CD14-positive monocyte (primary cell): ENCODE measurements around the gene CDK16. TPM values are rescaled to one million over a fixed set of nuclear protein-coding genes. Genes with fewer than 3 reads are reported as not detected.
A peak's percentile ranks its signal among the peaks of the same experiment; 100 is the strongest.

Experiments used
- DNase-seq, 3 donors: peaks; one replicate each; pipeline ENCODE4 v3.0.0-alpha.2; 2011 to 2022
- H2AFZ ChIP-seq: 2 replicates; pipeline ENCODE4 v1.6.0; 2012; ENCODE audit warnings: mild to moderate bottlenecking, low read depth, low read length, inconsistent platforms; ENCODE audit not compliant: insufficient read depth, poor library complexity, severe bottlenecking
- H3K27ac ChIP-seq, 2 donors: 1 replicate in 1 of 2; 2 replicates in 1 of 2; pipeline ENCODE4 v1.5.1; 2012 to 2013; ENCODE audit warnings: low read length in 2 of 2, control low read depth in 1 of 2, inconsistent platforms in 1 of 2, low read depth in 1 of 2, mild to moderate bottlenecking in 1 of 2
- H3K27me3 ChIP-seq, 2 donors: one replicate each; pipeline versions ENCODE4 v1.6.0 to v1.6.1; 2011 to 2013; ENCODE audit warnings: low read length in 2 of 2; ENCODE audit not compliant: control insufficient read depth in 2 of 2, insufficient read depth in 2 of 2
- H3K36me3 ChIP-seq, 2 donors: replicated peaks in 1 of 2; 1 replicate in 1 of 2; 2 replicates in 1 of 2; pipeline versions ENCODE4 v1.5.1 to v1.6.1; 2012 to 2013; ENCODE audit warnings: low read length in 2 of 2, control low read depth in 1 of 2, inconsistent platforms in 1 of 2, mild to moderate bottlenecking in 1 of 2; ENCODE audit not compliant: insufficient read depth in 2 of 2, control insufficient read depth in 1 of 2
- H3K4me1 ChIP-seq, 2 donors: 1 replicate in 1 of 2; 2 replicates in 1 of 2; pipeline versions ENCODE4 v1.5.1 to v1.6.1; 2012 to 2013; ENCODE audit warnings: low read length in 2 of 2, control low read depth in 1 of 2, inconsistent platforms in 1 of 2, mild to moderate bottlenecking in 1 of 2, moderate library complexity in 1 of 2; ENCODE audit not compliant: insufficient read depth in 2 of 2, control insufficient read depth in 1 of 2
- H3K4me2 ChIP-seq: replicated peaks from 2 replicates; pipeline ENCODE3; 2012; ENCODE audit warnings: low read length, moderate library complexity, mild to moderate bottlenecking; ENCODE audit not compliant: poor library complexity, severe bottlenecking; ENCODE audit errors: extremely low read depth
- H3K4me3 ChIP-seq, 3 experiments: fragments of 200-600 bp in 1 of 3; sonication (generic) in 1 of 3; replicated peaks in 1 of 3; 1 replicate in 2 of 3; 2 replicates in 1 of 3; pipeline ENCODE4 v1.5.1; 2011 to 2013; ENCODE audit warnings: low read length in 3 of 3, mild to moderate bottlenecking in 3 of 3, control low read depth in 2 of 3, low read depth in 2 of 3, inconsistent platforms in 1 of 3, moderate library complexity in 1 of 3
- H3K79me2 ChIP-seq: 2 replicates; pipeline ENCODE4 v1.6.0; 2012; ENCODE audit warnings: mild to moderate bottlenecking, control low read depth, inconsistent platforms, low read length, moderate library complexity; ENCODE audit not compliant: insufficient read depth
- H3K9ac ChIP-seq: 2 replicates; pipeline ENCODE4 v1.6.0; 2017; ENCODE audit warnings: low read length, mild to moderate bottlenecking; ENCODE audit not compliant: insufficient read depth, poor library complexity, severe bottlenecking
- H3K9me3 ChIP-seq, 2 donors: replicated peaks in 1 of 2; 1 replicate in 1 of 2; 2 replicates in 1 of 2; pipeline versions ENCODE4 v1.5.1 to v1.6.1; 2012 to 2013; ENCODE audit warnings: low read length in 2 of 2, control low read depth in 1 of 2; ENCODE audit not compliant: control insufficient read depth in 1 of 2, insufficient read depth in 1 of 2
- H4K20me1 ChIP-seq: 2 replicates; pipeline ENCODE4 v1.6.0; 2012; ENCODE audit warnings: mild to moderate bottlenecking, low read length, control low read depth, moderate library complexity; ENCODE audit not compliant: insufficient read depth
- H3K27ac Mint-ChIP-seq, 7 donors: one replicate each; pipeline ENCODE4 v1.8.0; 2020; ENCODE audit warnings: mild to moderate bottlenecking in 7 of 7, mixed read lengths in 7 of 7, moderate library complexity in 6 of 7, inconsistent platforms in 2 of 7
- H3K27me3 Mint-ChIP-seq, 3 donors: one replicate each; pipeline ENCODE4 v1.8.0; 2021 to 2022; ENCODE audit warnings: low read depth in 3 of 3, mild to moderate bottlenecking in 3 of 3, mixed read lengths in 3 of 3, moderate library complexity in 3 of 3, inconsistent platforms in 1 of 3
- H3K36me3 Mint-ChIP-seq, 2 donors: one replicate each; pipeline ENCODE4 v1.8.0; 2020; ENCODE audit warnings: mixed read lengths in 2 of 2, inconsistent platforms in 1 of 2, mild to moderate bottlenecking in 1 of 2
- H3K4me1 Mint-ChIP-seq: one replicate; pipeline ENCODE4 v1.8.0; 2020; ENCODE audit warnings: mild to moderate bottlenecking, mixed read lengths
- H3K4me3 Mint-ChIP-seq, 2 donors: one replicate each; pipeline ENCODE4 v1.8.0; 2020; ENCODE audit warnings: mild to moderate bottlenecking in 2 of 2, mixed read lengths in 2 of 2, moderate library complexity in 1 of 2
- H3K9me3 Mint-ChIP-seq, 7 donors: one replicate each; pipeline ENCODE4 v1.8.0; 2020 to 2022; ENCODE audit warnings: mixed read lengths in 7 of 7, mild to moderate bottlenecking in 6 of 7, moderate library complexity in 6 of 7, inconsistent platforms in 2 of 7
- WGBS: methylation state at CpG from one replicate; pipeline ENCODE4 v1.1.5; 2013; ENCODE audit warnings: missing lambda C conversion rate; ENCODE audit not compliant: insufficient coverage; 5-methylcytosine and 5-hydroxymethylcytosine counted together
- intact Hi-C, 2 donors: fragments of 100-400 bp; cut with micrococcal nuclease; formaldehyde crosslinking; loops; one replicate each; pipeline versions ENCODE4 v1.15.0 to v1.15.1; 2023
- polyA plus RNA-seq, 3 donors: library from polyadenylated mRNA; depleted of rRNA in 1 of 3; unstranded in 2 of 3; stranded (reverse) in 1 of 3; fragments of 300-500 nt in 2 of 3; fragments of >200 nt in 1 of 3; fragmentation: Illumina TruSeq in 2 of 3; gene quantifications; 1 replicate in 2 of 3; 2 replicates in 1 of 3; pipeline ENCODE4 v1.2.3, GENCODE V29; 2012 to 2021
- TF ChIP-seq, protein P1 (sequence below): fragments of 200-600 bp; IDR thresholded peaks from one replicate; pipeline ENCODE4 v1.8.0; 2022; ENCODE audit warnings: antibody characterized with exemption, mild to moderate bottlenecking

CDK16 gene
- polyA plus RNA-seq, 3 donors: 7.3 to 97.4 (median 14.1) TPM

GRCh38 chrX:47194194-47194787 lies 24.2 kb upstream of the CDK16 start:
- intact Hi-C loops: loop anchor here (5.0 to 10.0 kb wide), 6 partner anchors 188 to 641 kb away; partner anchors contain the start of genes ZNF41 (in 1 of the 2) and ZNF81 (in 1 of the 2)
- H3K36me3 ChIP-seq: peaks cover 14 to 28% of the 10 kb centered on the region in 2 donors
- H3K27me3 Mint-ChIP-seq: peaks cover 0 to 29% (median 0%) of the 10 kb centered on the region in 3 donors
- peak overlapping the region; percentile 80 for H3K4me2 ChIP-seq
- TF ChIP-seq, protein P1, sequence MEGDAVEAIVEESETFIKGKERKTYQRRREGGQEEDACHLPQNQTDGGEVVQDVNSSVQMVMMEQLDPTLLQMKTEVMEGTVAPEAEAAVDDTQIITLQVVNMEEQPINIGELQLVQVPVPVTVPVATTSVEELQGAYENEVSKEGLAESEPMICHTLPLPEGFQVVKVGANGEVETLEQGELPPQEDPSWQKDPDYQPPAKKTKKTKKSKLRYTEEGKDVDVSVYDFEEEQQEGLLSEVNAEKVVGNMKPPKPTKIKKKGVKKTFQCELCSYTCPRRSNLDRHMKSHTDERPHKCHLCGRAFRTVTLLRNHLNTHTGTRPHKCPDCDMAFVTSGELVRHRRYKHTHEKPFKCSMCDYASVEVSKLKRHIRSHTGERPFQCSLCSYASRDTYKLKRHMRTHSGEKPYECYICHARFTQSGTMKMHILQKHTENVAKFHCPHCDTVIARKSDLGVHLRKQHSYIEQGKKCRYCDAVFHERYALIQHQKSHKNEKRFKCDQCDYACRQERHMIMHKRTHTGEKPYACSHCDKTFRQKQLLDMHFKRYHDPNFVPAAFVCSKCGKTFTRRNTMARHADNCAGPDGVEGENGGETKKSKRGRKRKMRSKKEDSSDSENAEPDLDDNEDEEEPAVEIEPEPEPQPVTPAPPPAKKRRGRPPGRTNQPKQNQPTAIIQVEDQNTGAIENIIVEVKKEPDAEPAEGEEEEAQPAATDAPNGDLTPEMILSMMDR: no peak
- H3K27ac Mint-ChIP-seq: peak overlapping the region; percentile 95 to 99 (median 98)
- H4K20me1 ChIP-seq: peaks cover 39% of the 10 kb centered on the region
- peaks cover 55% of the 10 kb centered on the region for H3K4me1 Mint-ChIP-seq
- H3K4me1 ChIP-seq: peaks cover 55 to 56% of the 10 kb centered on the region in 2 donors
- peak overlapping the region; percentile 82 to 98 for H3K27ac ChIP-seq
- H3K9me3 Mint-ChIP-seq: peaks cover 0 to 7% (median 0%) of the 10 kb centered on the region in 7 donors
- 24% methylated on average over 10 of the region's 14 CpGs for WGBS
- no peaks in the 10 kb centered on the region for H3K9me3 ChIP-seq
- H3K27me3 ChIP-seq: peaks cover 0 to 3% of the 10 kb centered on the region in 2 donors
- H3K4me3 Mint-ChIP-seq: peak overlapping the region; percentile 86 to 93
- peak overlapping the region; percentile 90 for H2AFZ ChIP-seq
- peak overlapping the region; percentile 99 for H3K9ac ChIP-seq
- peaks cover 21 to 43% of the 10 kb centered on the region in 2 donors for H3K36me3 Mint-ChIP-seq
- H3K4me3 ChIP-seq: peak overlapping the region; percentile 89 to 96 (median 92)
- peaks cover 61% of the 10 kb centered on the region for H3K79me2 ChIP-seq
- DNase-seq: no peak

GRCh38 chrX:47196098-47196497 lies 22.4 kb upstream of the CDK16 start:
- Histone ChIP-seq H3K9me3 (no peaks in the 10 kb centered on the region), H3K36me3 (peaks cover 29 to 46% of the 10 kb centered on the region in 2 donors), H3K9ac (no peak overlapping the region), H3K4me1 (peaks cover 50 to 51% of the 10 kb centered on the region in 2 donors), H4K20me1 (peaks cover 56% of the 10 kb centered on the region), H2AFZ (no peak overlapping the region), H3K4me3 (peak overlapping the region in 1 of 3 experiments; percentile 40), H3K4me2 (peak overlapping the region; percentile 23), H3K79me2 (peaks cover 59% of the 10 kb centered on the region), H3K27ac (peak overlapping the region in 1 of 2 donors; percentile 59), H3K27me3 (peaks cover 0 to 3% of the 10 kb centered on the region in 2 donors)
- H3K4me1 Mint-ChIP-seq: peaks cover 50% of the 10 kb centered on the region
- intact Hi-C loops: loop anchor here (10.0 kb wide), 3 partner anchors 189 to 639 kb away; partner anchors contain the start of gene ZNF81 (in 1 of the 2)
- H3K27ac Mint-ChIP-seq: peak overlapping the region in 6 of 7 donors; percentile 63 to 99 (median 74)
- H3K27me3 Mint-ChIP-seq: peaks cover 0 to 21% (median 0%) of the 10 kb centered on the region in 3 donors
- no CpG with 5 or more reads among the region's 3 CpGs for WGBS
- peaks cover 0 to under 1% (median 0%) of the 10 kb centered on the region in 7 donors for H3K9me3 Mint-ChIP-seq
- TF ChIP-seq, protein P1: no peak
- peaks cover 37 to 61% of the 10 kb centered on the region in 2 donors for H3K36me3 Mint-ChIP-seq
- DNase-seq: no peak
- H3K4me3 Mint-ChIP-seq: peak overlapping the region; percentile 28 to 43
